Measurements from ENCODE around the gene DUOXA1.

DUOXA1 gene

DNA sequence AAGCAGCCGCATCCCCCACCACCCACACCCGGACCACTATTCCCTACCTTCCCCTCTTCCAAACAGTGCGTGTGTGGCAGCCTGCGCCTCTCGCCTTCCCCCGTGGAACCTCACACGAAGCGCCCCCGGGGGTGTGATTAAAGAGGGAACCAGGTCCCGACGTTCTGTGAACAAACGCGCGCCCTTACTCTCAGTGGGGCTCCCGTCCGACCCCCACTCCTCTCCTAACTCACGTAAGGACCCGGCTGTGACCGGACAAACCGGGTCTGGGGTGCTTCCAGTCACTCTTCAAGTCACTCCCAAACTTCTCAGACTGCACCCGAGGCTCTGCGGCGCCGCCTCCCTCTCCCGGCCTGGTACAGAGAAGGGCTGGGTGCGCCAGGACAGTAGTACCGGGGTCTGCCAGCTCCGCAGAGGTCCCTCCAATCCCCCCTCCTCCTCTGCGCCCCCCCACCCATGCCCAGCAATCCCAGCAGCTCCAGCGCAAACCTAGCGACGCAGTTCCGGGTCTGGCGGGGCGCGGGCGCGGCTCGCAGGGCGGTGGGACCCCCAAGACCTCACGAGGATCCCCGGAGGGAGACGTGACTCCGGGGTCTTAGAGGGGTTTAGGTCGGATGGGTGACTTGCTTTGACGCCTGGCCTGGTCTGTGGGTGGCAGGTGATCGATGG is 574 bp downstream of the DUOXA1 start:
- H3K27me3 ChIP-seq (ENCODE audit: insufficient read depth, insufficient read length) = peaks cover 42% of the 10 kb centered on the region
- H3K9ac ChIP-seq (ENCODE audit: insufficient read length, low read depth) = peak overlapping the region; percentile 56
- H3K4me3 ChIP-seq (ENCODE audit: insufficient read length, low read depth) = peak overlapping the region; percentile 39
- H3K36me3 ChIP-seq (ENCODE audit: insufficient read depth, insufficient read length, low read length) = no peaks in the 10 kb centered on the region
- no peaks in the 10 kb centered on the region for H3K9me3 ChIP-seq (ENCODE audit: insufficient read depth, low read length)
- peaks cover 2% of the 10 kb centered on the region for H3K4me1 ChIP-seq (ENCODE audit: insufficient read depth, insufficient read length)
- DNase-seq (ENCODE audit: low read depth, low spot score) = no peak
- no peak for TF ChIP-seq YY1 (IDR thresholded peaks at IDR 0.05; ENCODE audit: insufficient read depth, insufficient read length)
- no peak for TF ChIP-seq ZNF274 (IDR thresholded peaks at IDR 0.05; ENCODE audit: low read depth, low read length)
- TF ChIP-seq SUZ12 (IDR thresholded peaks at IDR 0.05; ENCODE audit: extremely low read depth, insufficient read depth, insufficient read length) = no peak

DNA sequence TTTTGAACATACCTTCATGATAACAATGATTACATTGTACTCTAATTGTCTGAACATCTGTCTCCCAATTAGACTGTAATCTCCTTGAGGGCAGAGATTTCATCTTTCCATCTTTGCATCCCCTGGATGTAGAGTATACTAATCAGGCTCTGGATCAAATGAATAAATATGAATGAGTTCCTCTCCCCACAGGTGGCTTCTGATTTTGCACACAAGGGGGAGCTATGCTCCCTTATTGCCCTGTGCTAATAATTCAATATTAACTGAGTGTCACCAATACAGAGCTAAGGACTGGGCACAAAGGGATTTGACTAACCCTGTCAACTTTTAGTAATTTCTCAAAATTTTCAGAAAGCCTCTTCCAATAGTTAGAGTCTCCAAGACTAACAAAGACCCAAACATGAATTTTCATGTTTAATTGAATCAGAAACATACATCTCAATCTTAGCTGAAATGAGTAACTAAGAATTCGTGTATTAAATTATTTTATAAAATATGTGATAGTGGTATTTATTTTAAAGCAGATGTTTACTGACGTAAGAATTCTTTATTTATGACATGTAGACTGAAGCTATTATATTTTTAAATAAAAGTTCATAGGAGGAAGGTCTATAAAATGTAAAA is 3.0 kb downstream of the DUOXA1 start:
- Histone ChIP-seq H3K4me1 (ENCODE audit: insufficient read depth, insufficient read length) (peaks cover 2% of the 10 kb centered on the region), H3K9ac (ENCODE audit: insufficient read length, low read depth) (no peak overlapping the region), H3K36me3 (ENCODE audit: insufficient read depth, insufficient read length, low read length) (no peaks in the 10 kb centered on the region), H3K4me3 (ENCODE audit: insufficient read length, low read depth) (no peak overlapping the region), H3K9me3 (ENCODE audit: insufficient read depth, low read length) (no peaks in the 10 kb centered on the region), H3K27me3 (ENCODE audit: insufficient read depth, insufficient read length) (peaks cover 42% of the 10 kb centered on the region)
- TF ChIP-seq YY1 (IDR thresholded peaks at IDR 0.05; ENCODE audit: insufficient read depth, insufficient read length) (no peak), SUZ12 (IDR thresholded peaks at IDR 0.05; ENCODE audit: extremely low read depth, insufficient read depth, insufficient read length) (no peak), ZNF274 (IDR thresholded peaks at IDR 0.05; ENCODE audit: low read depth, low read length) (no peak)
- no peak for DNase-seq (ENCODE audit: low read depth, low spot score)

DNA sequence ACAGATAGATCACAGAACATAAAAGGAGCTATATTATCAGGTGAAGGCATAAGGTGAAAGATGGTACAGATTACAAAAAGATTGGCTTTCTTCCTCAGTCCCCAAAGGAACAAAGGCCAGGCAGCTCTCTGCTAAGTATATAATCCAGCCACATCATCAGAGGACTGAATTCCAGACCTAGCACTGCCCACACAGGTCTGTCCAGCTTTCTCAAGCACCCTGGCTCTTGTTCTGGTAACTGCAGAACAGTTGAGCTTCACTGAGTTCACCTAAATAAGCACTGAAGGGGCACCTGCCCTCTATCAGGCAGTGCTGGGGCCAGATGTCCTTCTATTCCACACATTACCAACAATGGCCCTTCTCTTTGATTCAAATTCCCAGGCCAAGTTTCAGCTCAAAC is 6.3 kb downstream of the DUOXA1 start:
- Histone ChIP-seq H3K4me1 (ENCODE audit: insufficient read depth, insufficient read length) (no peaks in the 10 kb centered on the region), H3K9ac (ENCODE audit: insufficient read length, low read depth) (no peak overlapping the region), H3K36me3 (ENCODE audit: insufficient read depth, insufficient read length, low read length) (no peaks in the 10 kb centered on the region), H3K9me3 (ENCODE audit: insufficient read depth, low read length) (no peaks in the 10 kb centered on the region), H3K27me3 (ENCODE audit: insufficient read depth, insufficient read length) (peaks cover 14% of the 10 kb centered on the region), H3K4me3 (ENCODE audit: insufficient read length, low read depth) (no peak overlapping the region)
- no peak for DNase-seq (ENCODE audit: low read depth, low spot score)
- TF ChIP-seq YY1 (IDR thresholded peaks at IDR 0.05; ENCODE audit: insufficient read depth, insufficient read length) = no peak
- no peak for TF ChIP-seq SUZ12 (IDR thresholded peaks at IDR 0.05; ENCODE audit: extremely low read depth, insufficient read depth, insufficient read length)
- TF ChIP-seq ZNF274 (IDR thresholded peaks at IDR 0.05; ENCODE audit: low read depth, low read length) = no peak

DNA sequence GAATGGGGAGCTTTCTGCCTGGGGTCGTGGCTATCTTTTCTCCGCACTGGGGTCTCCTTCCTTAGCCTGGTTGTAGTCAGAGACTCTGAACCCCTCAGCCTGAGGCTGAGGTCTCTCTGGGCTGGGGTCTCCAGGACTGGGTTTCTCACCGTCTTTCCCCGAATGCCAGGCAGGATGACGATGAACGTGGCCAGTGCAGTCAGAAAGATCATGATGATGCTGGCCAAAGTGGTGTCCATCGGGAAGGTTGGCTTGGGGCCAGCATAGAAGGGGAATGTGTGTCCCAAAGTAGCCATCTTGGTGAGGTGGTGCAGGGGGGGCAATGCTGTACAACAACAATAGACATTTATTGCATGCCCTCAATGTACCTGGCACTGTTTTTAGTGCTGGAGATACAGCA is 7.0 kb downstream of the DUOXA1 start:
- no peaks in the 10 kb centered on the region for H3K4me1 ChIP-seq (ENCODE audit: insufficient read depth, insufficient read length)

DNA sequence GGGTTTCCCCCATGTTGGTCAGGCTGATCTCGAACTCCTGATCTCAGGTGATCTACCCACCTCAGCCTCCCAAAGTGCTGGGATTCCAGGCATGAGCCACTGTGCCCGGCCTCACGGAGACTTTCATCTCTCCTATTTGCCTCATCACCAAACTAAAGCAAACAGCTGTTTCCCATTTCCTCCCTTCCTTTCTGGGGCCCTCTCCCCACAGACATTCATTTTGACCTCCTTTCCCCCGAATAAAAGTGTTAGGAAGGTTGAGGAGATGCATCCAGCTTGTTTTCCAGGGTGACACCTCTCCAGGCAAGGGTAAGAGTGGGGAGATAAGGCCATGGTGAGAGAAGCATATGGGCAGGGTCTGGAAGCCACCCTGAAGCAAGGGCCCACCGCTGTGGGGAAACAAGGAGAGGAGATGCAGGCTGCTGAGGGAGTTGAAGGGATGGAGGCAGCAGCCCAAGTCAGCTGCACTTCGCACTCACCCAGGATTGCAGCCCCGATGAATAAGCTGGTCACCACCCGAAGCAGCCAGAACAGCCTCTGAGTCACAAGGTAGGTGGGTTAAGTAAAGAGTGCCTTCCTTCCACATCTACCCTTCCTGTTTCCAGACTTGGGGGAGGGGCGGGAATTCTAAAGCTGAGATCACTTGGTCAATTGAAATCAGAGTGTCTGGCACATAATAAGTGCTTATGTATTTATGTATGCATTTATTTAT is 7.8 kb downstream of the DUOXA1 start:
- TF ChIP-seq SUZ12 (IDR thresholded peaks at IDR 0.05; ENCODE audit: extremely low read depth, insufficient read depth, insufficient read length) = no peak
- no peaks in the 10 kb centered on the region for H3K9me3 ChIP-seq (ENCODE audit: insufficient read depth, low read length)
- H3K27me3 ChIP-seq (ENCODE audit: insufficient read depth, insufficient read length) = peaks cover 14% of the 10 kb centered on the region
- H3K36me3 ChIP-seq (ENCODE audit: insufficient read depth, insufficient read length, low read length) = no peaks in the 10 kb centered on the region
- no peak overlapping the region for H3K4me3 ChIP-seq (ENCODE audit: insufficient read length, low read depth)
- H3K9ac ChIP-seq (ENCODE audit: insufficient read length, low read depth) = no peak overlapping the region
- DNase-seq (ENCODE audit: low read depth, low spot score) = no peak
- H3K4me1 ChIP-seq (ENCODE audit: insufficient read depth, insufficient read length) = no peaks in the 10 kb centered on the region

More for the DNA sequence above, 7.0 kb downstream of the DUOXA1 start:
- no peak for DNase-seq (ENCODE audit: low read depth, low spot score)
- Histone ChIP-seq H3K9ac (ENCODE audit: insufficient read length, low read depth) (no peak overlapping the region), H3K36me3 (ENCODE audit: insufficient read depth, insufficient read length, low read length) (no peaks in the 10 kb centered on the region), H3K9me3 (ENCODE audit: insufficient read depth, low read length) (no peaks in the 10 kb centered on the region), H3K27me3 (ENCODE audit: insufficient read depth, insufficient read length) (peaks cover 10% of the 10 kb centered on the region), H3K4me3 (ENCODE audit: insufficient read length, low read depth) (no peak overlapping the region)
- TF ChIP-seq YY1 (IDR thresholded peaks at IDR 0.05; ENCODE audit: insufficient read depth, insufficient read length) (no peak), SUZ12 (IDR thresholded peaks at IDR 0.05; ENCODE audit: extremely low read depth, insufficient read depth, insufficient read length) (no peak), ZNF274 (IDR thresholded peaks at IDR 0.05; ENCODE audit: low read depth, low read length) (no peak)

DNA sequence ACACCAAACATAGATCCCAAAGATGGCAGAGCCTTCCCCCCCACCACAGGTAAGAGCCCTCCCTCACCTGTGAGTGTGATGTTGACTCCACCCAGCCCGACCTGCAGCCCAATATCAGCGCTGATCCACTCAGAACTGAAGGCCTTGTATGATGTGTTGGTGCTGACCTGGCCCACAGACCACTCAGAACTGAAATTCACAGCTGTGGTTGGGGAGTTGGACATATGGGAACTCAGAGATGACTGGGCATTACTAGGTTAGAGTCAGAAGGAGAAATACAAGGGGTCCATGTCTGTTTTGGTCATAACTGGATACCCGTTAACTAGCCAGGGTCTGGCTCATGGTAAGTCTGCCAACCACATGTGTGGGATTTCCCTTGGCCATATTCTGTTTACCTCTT is 8.7 kb downstream of the DUOXA1 start:
- DNase-seq (ENCODE audit: low read depth, low spot score) = no peak
- no peaks in the 10 kb centered on the region for H3K36me3 ChIP-seq (ENCODE audit: insufficient read depth, insufficient read length, low read length)
- H3K4me1 ChIP-seq (ENCODE audit: insufficient read depth, insufficient read length) = no peaks in the 10 kb centered on the region
- H3K9ac ChIP-seq (ENCODE audit: insufficient read length, low read depth) = no peak overlapping the region
- peaks cover 22% of the 10 kb centered on the region for H3K27me3 ChIP-seq (ENCODE audit: insufficient read depth, insufficient read length)
- H3K9me3 ChIP-seq (ENCODE audit: insufficient read depth, low read length) = no peaks in the 10 kb centered on the region
- TF ChIP-seq SUZ12 (IDR thresholded peaks at IDR 0.05; ENCODE audit: extremely low read depth, insufficient read depth, insufficient read length) = no peak
- no peak overlapping the region for H3K4me3 ChIP-seq (ENCODE audit: insufficient read length, low read depth)
